HG03025 (cell line): ENCODE measurements around the gene MICAL3.

Experiments
- ATAC-seq: cut with Tn5 transposase; IDR thresholded peaks from one replicate; pipeline ENCODE4 v1.9.1; 2021; ENCODE audit warnings: mild to moderate bottlenecking, moderate library complexity; ENCODE audit not compliant: unreplicated experiment, low FRiP score

MICAL3 gene

DNA sequence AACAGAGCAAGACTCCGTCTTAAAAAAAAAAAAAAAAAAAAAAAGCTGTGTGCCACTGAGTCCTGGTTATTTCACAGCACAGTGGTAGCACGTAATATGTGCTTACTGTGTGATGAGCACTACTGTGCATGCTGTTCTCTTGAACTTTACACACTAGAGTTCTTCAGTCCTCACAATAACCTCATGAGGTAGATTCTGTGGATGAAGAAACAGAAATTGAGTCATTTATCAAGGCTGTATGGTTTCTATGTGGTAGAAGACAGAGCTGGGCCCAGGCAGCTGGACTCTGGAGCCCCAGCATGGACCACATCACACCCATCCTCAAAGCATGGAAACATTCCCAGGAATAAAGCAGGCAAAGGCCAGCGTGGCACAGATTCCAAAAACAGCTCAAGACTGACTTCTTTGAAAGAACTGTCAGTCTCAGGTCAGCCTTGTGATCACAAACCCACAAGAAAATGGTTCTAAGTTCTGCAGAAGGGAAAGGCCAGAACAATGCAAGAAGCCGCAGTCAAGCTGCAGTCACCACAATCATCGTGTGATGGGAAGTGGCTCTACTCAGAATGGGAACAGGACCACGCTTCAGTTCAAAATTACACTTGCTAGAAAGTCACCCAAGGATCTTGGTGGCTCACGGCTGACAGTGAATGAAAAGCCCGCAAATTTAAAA is 49.5 kb downstream of the MICAL3 start:
- ATAC-seq, result no peak

DNA sequence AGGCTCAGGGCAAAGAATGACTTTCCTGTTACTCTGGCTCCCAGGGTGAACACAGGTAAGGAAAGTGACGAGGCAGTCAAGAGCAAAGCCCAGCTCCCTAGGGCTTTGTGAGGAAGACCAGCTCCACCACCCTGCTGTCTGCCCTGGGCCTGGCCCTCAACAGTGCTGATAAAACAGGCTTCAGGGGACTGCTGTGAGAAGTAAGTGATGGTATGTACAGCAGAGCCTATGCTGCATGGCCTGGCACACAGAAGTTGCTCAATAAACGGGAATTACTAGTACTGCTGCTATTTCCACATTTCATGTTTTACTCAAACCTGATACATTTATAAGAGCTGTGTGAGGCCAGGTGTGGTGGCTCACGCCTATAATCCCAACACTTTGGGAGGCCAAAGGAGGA is 50.3 kb downstream of the MICAL3 start:
- no peak for ATAC-seq

- ATAC-seq, result no peak
These were observed 51.1 kb downstream of the MICAL3 start for GRCh38 chr22:17973217-17973616.

GRCh38 chr22:17972385-17973191 is 51.8 kb downstream of the MICAL3 start:
- no peak for ATAC-seq

DNA sequence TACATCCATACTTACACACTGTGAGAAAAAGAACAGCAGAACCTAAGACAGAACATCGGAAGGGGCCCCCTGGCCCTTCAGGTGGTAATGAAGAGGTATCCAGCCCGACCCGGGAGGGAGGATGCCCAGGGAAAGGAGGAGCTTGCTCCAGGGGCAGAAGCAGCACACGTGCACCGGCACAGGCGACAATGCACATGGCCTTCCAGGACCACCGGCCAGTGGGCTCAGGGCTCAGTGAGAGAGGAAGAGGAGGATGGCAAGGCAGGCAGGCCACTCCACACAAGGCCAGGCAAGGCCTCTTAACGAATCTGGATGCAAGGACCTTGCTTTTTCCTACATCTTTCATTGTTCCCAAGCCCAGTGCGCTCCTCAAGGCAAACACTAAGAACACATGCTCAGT is 52.6 kb downstream of the MICAL3 start:
- ATAC-seq, result no peak

DNA sequence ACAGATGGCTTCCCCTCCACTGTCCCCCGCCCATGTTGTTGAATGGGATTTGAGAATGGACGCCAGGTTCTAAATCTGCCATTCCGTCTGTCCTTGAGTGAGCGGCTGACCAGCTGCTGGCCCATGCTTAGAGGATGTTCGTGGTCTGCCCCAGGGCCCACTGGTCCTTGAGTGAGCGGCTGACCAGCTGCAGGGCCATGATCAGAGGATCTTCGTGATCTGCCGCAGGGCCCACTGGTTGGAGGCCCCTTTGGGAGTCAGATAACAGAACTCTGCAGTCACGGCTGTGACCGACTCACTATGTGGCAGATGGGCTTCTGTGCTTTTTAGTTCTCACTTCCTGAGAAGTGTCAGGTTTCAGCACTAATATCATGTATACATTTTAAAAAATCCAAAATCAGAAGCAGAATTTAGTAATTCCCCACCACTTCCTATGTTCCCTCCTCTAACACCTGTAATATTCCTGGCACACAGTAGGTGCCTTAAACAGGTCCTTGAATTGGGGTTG is 54.1 kb downstream of the MICAL3 start:
- no peak for ATAC-seq

- ATAC-seq, result no peak
These were observed 54.7 kb downstream of the MICAL3 start for GRCh38 chr22:17969701-17970113.

DNA sequence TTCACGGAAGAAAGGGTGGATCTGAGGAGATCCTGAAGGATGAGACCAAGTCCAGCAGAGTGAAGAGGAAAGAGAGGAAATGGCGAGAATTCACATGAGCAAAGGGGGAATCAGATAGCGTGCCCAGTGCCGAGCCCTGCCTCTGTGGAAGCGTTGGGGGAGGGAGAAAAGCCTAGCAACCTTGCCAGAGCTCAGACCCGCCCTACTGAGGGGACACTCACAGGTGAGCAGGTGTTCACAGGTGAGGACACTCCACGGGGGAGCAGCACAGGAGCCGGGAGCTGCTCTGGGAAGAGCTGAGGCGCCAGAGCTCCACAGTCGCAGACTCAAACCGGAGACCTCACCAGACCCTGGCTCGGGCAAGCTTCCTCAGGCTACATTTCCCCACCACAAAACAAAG is 56.2 kb downstream of the MICAL3 start:
- no peak for ATAC-seq

- no peak for ATAC-seq
These were observed 58.0 kb downstream of the MICAL3 start for GRCh38 chr22:17966403-17966717.

DNA sequence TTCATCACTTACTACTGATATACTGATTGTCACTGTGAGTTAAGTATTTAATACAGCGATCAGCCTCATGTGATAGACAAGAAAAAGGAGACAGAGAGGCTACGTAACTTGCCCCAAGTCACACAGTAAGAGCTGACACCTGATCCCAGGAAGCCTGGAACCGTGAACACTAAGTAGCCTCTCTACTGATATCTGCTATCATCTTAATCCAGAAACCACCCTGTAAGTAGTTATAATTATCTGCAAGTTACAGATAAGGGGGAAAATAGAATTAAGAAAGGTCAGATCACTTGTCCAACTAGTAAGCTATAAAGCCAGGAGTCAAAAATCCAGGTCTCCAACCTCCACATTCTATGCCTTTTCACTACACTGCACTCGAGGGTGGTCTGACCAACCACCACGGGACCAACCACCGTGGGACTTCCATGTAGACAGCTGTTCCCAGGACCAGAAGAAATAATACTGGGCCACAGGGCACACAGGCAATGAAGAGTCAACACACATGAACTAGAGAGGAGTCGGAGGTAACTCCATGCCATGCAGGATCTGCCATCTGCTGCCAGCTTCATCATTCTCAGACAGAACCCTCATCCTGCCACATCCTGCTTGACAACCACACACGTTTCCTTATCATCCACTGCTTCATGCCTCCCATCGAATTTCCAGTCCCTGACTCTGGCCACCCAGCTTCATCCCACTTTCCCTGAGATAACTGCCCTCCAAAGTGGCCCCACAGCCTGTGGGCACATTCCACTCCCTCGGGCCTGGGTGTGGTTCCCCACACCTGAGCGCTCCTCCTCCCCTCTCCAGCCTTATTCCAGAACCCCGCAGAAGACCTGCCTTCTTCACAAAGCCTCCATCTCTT is 58.6 kb downstream of the MICAL3 start:
- no peak for ATAC-seq

GRCh38 chr22:17964643-17965042 is 59.7 kb downstream of the MICAL3 start:
- ATAC-seq, result peak; percentile 53

DNA sequence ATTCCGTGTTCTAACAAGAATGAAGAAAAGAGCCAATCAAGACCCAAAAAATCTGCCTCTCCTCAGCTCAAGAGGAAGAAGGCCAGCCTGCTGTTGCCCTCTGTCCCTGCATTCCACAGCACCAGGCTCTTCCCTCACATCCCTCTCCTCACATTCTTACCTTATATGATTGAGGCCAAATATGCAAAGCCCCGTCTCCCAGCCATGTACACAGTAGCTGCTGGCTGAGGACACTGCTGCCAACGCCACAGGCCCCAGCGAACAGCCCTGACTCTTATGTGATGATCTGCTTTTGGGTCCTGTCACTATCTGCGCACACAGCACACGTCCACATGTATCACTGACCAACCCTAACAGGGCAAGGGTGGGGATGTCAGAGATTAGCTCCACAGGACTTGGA is 60.2 kb downstream of the MICAL3 start:
- no peak for ATAC-seq

DNA sequence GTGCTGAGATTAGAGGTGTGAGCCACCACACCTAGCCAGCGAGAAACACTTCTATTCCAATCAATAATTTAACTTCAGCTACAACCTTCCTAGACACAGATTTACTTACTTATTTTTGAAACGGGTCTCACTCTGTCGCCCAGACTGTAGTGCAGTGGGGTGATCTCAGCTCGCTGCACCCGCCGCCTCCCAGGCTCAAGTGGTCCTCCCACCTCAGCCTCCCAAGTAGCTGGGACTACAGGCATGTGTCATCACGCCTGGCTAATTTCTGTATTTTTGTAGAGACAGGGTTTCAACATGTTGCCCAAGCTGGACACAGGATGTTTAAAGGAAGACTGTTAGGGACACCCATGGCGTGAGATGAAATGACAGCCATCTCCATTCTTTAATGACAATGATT is 61.3 kb downstream of the MICAL3 start:
- ATAC-seq, result no peak

- ATAC-seq, result no peak
These were observed 62.2 kb downstream of the MICAL3 start for GRCh38 chr22:17962168-17962567.

DNA sequence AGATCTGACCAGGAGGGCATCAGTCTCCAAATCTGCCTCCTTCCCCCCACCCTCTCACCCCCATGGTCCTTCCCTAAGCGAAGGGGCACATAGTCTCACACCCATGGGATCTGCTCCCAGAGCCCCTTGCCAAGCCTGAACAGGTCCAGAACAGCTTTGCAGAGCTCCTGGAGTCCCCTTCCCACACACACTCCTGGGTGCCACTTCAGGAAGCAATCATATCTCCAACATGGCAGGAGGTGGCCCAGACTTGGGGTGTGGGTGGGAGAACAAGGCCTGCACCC is 63.0 kb downstream of the MICAL3 start:
- no peak for ATAC-seq

- ATAC-seq, result no peak
These were observed 63.5 kb downstream of the MICAL3 start for GRCh38 chr22:17960695-17961445.

- no peak for ATAC-seq
These were observed 64.3 kb downstream of the MICAL3 start for GRCh38 chr22:17960011-17960410.

DNA sequence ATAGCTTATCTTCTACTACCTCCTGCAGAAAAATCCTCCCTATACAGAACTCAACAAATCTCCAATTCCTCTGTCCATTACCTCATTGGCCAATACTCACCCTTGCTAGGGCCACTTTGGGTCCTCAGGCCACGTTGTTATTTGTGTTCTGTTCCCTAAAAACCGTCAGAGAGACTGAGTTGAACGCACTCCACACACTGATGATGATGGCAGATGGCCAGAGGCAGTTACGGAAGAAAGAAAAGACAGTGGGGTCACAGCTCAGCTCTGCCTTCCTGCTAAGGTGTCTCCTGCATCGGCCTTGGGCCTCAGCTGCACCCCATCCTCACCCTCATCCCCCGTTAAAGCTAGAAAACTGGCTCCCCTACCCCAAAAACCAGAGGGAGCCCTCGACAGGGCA is 66.2 kb downstream of the MICAL3 start:
- no peak for ATAC-seq

DNA sequence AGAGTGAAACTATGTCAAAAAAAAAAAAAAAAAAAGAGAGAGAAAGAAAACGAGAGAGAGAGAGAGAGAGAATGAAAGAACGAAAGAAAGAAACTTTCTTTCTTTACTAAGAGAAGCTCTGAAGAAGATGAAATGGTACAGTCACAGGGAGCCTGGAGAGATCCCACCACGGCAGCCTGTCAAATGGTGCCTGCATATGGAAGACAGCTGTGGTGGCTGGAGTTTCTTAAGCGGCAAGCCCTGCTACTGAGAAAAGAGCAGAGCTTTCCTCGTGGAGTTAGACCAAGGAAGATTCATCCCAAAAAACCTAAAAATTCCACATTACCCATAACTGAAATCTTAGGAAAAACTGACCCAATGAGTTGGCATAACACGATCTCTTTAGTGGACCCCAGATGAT is 66.7 kb downstream of the MICAL3 start:
- ATAC-seq, result no peak

- no peak for ATAC-seq
These were observed 67.2 kb downstream of the MICAL3 start for GRCh38 chr22:17957204-17957603.

DNA sequence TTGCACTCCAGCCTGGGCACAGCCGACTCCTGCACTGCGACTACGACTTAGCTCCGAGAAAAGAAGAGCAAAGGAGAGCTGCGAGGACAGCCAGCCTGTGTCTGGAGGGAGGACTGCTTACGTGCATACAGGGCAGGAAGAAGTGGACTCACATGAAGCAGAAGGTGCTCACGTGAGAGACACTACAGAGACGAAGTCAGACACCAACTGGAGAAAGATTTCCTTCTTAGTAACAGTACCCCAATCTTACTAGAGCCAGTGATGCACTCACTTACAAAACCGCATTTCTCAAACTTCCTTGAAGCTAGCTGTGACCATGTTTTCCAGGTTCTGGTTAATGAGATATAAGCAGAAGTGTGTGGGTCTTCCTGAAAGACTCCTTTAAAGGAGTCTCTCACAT is 67.7 kb downstream of the MICAL3 start:
- no peak for ATAC-seq
